ENCODE measurements around the gene GNAS.
"Not testable (repeated sequence)": the region's sequence is repeated elsewhere in the genome, so short reads cannot be mapped to it uniquely, and the experiment has no call there.

GNAS gene

DNA sequence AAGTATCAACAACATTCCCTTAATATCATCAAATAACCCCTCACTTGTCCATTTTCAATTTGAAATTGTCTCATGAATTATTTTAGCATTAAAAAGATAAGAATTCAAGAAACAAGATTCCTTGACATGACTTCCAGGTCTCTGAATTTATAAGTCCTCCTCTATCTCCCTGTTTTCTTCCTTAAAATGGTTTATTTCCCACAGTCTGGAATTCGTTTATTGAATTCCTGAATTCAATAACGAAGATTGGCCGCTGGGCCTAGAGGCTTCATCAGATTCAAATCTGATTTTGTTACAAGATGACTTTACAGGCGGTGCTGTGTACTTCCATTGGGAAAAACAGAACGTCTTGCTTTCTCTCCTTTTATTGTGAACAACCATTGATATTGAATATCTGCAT lies 79.7 kb downstream of the GNAS start:
- no peak for DNase-seq (ENCODE audit: low read depth)

GRCh38 chr20:58938078-58938477 lies 85.6 kb downstream of the GNAS start:
- DNase-seq (ENCODE audit: low read depth), result no peak

- DNase-seq (ENCODE audit: low read depth), result no peak
These were observed 86.0 kb downstream of the GNAS start for GRCh38 chr20:58938541-58938940.

DNA sequence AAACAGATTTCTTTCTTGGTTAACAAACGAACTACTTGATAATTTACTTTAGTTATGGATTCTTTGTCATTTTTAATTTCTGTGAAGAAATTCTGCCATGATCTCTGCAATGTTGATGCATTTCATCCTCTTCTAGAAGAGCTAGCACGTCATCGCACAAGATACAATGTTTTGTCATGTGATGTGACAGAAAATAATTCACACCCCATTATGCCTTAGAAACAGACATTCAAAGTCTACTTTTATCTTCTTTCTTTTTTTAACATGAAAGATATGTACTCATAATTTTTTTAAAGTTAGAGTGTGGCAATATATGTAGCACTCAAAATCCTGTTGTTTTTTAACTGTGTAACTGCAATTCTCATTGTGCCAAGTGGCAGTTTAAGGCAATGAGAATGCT lies 89.0 kb downstream of the GNAS start:
- no peak for DNase-seq (ENCODE audit: low read depth)

- DNase-seq (ENCODE audit: low read depth), result no peak
These were observed 90.0 kb downstream of the GNAS start for GRCh38 chr20:58942549-58942948.

DNA sequence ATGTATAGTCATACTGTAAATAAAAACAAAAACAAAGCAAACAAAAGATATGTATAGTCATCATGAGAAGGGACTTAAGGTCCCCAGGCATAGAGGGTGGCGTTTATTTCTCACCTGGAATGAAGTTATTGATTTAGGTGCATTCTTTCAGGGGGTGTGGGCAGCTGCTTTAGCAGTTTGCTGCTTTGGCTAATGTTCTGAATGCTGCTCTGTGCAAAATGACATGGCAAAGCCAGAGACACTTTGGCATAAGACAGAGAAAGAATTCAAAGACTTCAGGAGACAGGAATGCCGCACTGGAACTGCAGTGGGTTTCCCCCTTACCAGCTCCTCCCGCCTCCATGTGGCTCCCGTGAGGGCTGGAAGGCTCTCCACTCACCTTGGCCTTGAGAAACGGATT lies 92.1 kb downstream of the GNAS start:
- DNase-seq (ENCODE audit: low read depth), result no peak

- DNase-seq (ENCODE audit: low read depth), result no peak
These were observed 93.6 kb downstream of the GNAS start for GRCh38 chr20:58945965-58946631.

- DNase-seq (ENCODE audit: low read depth), result not testable (repeated sequence)
These were observed 95.4 kb downstream of the GNAS start for GRCh38 chr20:58947797-58948388.

DNA sequence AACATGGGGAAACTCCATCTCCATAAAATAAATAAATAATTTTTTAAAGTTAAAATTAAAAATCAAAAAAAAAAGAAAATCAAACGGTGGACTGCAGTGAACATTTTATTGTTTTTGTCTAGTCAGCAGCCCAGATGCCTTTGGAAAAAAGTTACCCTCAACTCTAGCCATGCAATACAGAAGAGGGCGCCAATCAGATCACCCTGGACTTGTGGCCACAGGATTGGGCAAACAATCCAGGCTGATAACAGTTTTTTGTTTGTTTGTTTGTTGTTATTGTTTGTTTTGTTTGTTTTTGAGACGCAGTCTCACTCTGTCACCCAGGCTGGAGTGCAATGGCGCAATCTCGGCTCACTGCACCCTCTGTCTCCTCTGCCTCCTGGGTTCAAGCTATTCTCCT lies 98.1 kb downstream of the GNAS start:
- DNase-seq (ENCODE audit: low read depth), result no peak

- DNase-seq (ENCODE audit: low read depth), result no peak
These were observed 100.5 kb downstream of the GNAS start for GRCh38 chr20:58953050-58953449.

- DNase-seq (ENCODE audit: low read depth), result no peak
These were observed 103.6 kb downstream of the GNAS start for GRCh38 chr20:58956078-58956477.

DNA sequence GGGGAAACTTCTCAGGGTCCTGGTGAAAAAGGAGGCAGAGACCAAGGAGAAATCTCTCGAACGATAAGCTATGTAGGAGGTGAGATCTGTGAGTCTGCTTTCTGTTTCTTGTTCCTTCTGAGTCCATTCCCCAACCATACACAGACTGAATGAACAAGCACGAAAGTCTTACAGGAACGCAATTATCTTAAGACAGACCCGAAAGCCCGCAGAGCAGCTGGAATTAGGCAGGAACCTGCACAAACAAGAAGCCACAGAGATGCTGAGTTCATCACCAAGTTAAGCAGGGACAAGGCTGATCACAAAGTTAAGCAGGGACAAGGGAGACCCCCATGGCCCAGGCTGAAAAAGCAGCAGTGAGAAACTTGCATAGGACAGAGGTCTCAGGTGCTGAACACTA lies 107.1 kb downstream of the GNAS start:
- no peak for DNase-seq (ENCODE audit: low read depth)
